ENCODE measurements around the gene SLC19A1. TPM values are rescaled to one million over a fixed set of nuclear protein-coding genes. Genes with fewer than 3 reads are reported as not detected.

SLC19A1 gene
- total RNA-seq, 1 experiment from 2014 or later, result 17.9 TPM

DNA sequence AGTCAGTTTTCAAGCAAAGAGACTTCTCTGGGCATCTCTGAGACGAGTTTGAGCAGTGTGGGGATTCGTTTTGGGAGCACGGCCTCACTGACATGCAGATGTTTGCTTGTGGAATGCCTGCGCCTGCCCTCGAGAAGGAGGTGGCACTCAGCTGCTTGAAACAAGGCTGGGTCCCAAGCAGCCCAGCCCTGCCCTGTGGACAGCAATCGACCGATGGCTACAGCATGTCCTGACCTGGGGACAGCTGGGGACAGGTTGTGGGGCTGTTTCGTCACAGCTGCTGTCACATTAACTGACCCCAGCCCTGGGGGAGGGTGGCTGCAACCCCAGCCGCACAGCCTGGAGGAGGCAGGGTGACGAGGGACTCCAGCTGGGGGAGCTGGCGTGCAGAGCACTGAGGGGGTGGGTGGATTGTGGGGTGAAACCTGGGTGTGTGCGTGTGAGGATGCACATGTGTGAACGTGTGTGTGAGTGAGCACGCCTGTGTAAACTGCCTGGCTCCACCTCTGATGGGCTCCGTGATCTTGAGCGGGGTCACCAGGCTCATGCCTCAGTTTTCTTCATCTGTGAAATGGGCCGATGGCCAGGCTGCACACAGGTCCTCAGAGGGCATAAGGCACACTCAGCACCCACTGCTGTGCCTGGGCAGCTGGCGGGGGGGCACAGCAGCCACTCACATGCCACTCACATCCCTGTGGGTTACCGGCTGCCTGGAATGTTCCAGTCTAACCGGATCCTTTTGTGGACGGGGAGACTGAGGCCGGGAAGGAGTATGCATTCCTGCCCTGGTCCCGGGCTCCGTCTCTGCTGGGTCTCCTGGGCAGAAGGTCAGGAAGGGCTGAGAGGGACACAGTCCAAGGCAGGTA lies 87.9 kb downstream of the SLC19A1 start:
- no peak for DNase-seq
- no peaks in the 10 kb centered on the region for H3K27me3 ChIP-seq (ENCODE audit: control insufficient read depth, insufficient read depth, low read length)
- H3K36me3 ChIP-seq (replicated peaks; ENCODE audit: control insufficient read depth, insufficient read depth, low read length), result no peaks in the 10 kb centered on the region
- H3K4me3 ChIP-seq (ENCODE audit: insufficient read depth, low read depth, low read length), result no peak overlapping the region

DNA sequence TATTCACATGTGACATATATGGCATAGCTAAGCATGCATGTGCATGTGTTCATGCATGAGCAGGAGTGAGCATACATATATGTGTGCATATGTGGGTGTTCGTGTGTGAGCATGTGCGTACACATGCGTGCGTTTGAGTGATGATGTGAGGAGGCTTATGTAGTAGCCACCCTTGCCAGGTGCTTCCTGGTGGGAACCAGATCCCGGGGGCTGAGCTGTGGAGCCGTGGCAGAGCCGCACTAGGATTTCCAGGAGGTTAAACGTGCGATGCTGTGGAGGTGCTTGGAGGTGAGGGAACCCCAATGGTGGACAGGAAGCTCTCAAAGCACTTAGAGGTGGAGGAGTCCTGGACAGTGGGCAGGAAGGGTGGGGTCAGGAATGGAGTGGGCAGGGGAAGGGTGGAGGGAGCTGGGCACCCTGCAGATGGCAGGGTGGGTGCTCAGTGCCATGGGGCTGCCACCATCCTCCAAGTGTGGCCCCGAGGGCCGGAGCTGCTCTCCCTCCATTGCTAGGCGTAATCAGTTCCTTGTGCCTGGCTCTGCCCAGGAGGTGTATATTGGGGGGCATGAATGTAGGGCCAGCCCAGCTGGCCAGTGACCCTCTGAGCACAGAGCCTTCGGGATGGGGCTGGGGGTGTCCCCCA lies 88.8 kb downstream of the SLC19A1 start:
- Histone ChIP-seq H3K27me3 (ENCODE audit: control insufficient read depth, insufficient read depth, low read length) (no peaks in the 10 kb centered on the region), H3K4me3 (ENCODE audit: insufficient read depth, low read depth, low read length) (no peak overlapping the region), H3K36me3 (replicated peaks; ENCODE audit: control insufficient read depth, insufficient read depth, low read length) (no peaks in the 10 kb centered on the region)
- DNase-seq, result no peak

DNA sequence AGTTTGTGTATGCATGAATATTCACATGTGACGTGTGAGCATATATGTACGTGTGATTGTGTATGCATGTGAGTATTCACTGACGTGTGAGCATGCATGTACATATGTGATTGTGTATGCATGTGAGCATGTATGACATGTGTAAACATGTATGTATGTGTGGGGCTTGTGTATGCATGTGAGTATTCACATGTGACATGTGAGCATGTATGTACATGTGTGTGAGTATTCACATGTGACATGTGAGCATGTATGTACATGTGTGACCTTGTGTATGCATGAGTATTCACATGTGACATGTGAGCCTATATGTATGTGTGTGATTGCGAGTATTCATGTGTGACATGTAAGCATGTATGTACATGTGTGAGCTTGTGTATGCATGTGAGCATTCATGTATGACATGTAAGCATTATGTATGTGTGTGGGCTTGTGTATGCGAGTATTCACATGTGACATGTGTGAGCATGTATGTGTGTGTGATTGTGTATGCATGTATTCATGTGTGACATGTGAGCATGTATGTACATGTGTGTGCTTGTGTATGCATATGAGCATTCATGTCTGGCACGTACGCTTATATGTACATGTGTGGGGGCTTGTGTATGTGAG lies 89.4 kb downstream of the SLC19A1 start:
- no peak overlapping the region for H3K4me3 ChIP-seq (ENCODE audit: insufficient read depth, low read depth, low read length)
- H3K27me3 ChIP-seq (ENCODE audit: control insufficient read depth, insufficient read depth, low read length), result no peaks in the 10 kb centered on the region
- no peak for DNase-seq
- H3K36me3 ChIP-seq (replicated peaks; ENCODE audit: control insufficient read depth, insufficient read depth, low read length), result peaks cover 2% of the 10 kb centered on the region; the same call in 1 of the 2 replicates

DNA sequence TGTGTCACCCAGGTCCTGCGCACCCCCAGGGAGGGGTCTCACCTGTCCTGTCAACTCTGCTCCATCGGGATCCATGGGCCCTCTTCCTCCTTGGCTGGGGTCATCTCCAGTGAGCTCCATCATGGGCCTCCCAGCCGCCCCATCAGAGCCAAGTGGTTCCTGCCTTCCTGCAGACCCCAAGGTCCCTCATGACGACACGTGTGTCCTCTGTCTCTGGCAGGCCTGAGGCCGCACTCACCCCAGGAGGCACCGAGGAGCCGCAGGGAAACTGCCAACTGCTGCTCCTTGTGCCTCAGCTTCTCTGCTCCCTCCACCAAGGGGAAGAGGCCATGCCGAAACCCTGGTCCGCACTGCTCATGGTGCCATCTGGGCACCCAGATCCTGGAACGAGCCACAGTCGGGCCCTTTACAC lies 90.5 kb downstream of the SLC19A1 start:
- Histone ChIP-seq H3K4me3 (ENCODE audit: insufficient read depth, low read depth, low read length) (no peak overlapping the region), H3K36me3 (replicated peaks; ENCODE audit: control insufficient read depth, insufficient read depth, low read length) (peaks cover 2% of the 10 kb centered on the region; the same call in 1 of the 2 replicates), H3K27me3 (ENCODE audit: control insufficient read depth, insufficient read depth, low read length) (no peaks in the 10 kb centered on the region)
- DNase-seq, result no peak

DNA sequence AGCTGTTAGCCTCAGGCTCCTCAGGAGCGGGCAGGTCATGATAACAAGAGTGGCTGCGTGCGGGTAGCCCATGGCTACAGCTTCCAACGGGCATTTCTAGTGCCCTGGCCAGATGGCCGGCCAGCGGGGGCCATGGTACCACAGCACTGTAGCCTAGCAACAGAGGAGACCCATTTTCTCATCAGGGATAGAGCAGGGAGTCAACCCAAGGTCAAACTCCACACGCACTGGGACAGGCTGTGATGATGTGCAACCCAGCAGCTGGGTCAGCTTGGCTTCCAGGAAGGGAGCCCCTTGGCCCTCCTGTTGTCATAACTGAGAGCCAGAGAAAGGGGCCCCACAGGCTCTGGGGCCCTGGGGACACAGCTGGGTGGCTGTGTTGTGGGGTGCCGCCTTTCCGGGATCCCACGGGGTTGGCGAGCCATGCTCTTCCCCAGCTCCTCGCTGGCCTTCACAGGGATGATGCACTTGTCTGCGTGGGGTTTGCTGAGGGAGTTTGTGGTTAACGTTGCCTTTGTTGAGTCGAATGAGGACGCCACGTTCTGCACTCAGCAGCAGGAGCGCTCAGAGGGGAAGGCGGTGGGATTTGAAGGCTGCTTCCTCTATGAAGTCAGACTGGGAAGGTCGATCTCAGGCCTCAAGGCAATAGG lies 91.0 kb downstream of the SLC19A1 start:
- Histone ChIP-seq H3K36me3 (replicated peaks; ENCODE audit: control insufficient read depth, insufficient read depth, low read length) (peaks cover 2% of the 10 kb centered on the region; the same call in 1 of the 2 replicates), H3K4me3 (ENCODE audit: insufficient read depth, low read depth, low read length) (no peak overlapping the region), H3K27me3 (ENCODE audit: control insufficient read depth, insufficient read depth, low read length) (no peaks in the 10 kb centered on the region)
- no peak for DNase-seq

DNA sequence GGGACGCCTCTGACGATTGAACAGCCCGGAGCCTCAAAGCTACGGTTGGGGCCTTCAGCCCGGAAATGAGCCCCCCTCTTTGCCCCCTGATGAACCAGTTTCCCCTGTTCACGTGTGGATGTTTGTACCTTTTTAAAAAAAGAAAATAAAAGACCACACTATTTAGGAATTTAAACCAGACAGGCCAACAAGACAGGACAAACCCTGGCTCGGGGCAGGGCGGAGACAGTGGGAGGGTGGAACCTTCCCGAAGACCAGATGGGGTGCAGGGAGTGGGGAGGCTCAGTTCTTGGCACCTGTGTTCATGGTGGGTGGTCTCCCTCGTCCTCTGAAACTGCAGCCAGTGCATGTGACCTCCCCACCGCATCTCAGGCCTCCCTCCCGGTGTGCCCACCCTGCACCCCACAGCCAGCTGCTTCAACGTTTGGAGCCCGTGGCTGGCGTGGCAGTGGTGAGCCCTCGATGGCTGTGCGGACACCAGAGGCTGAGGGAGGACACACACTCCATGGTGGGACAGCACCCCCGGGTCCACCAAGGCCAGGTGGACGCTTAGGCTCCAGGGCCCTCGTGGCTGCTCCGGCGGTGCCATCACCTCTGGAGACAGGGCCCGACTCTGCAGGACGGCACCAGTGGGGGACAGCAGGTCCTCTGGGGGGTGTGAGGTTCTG lies 91.7 kb downstream of the SLC19A1 start:
- Histone ChIP-seq H3K36me3 (replicated peaks; ENCODE audit: control insufficient read depth, insufficient read depth, low read length) (peaks cover 2% of the 10 kb centered on the region; the same call in 1 of the 2 replicates), H3K27me3 (ENCODE audit: control insufficient read depth, insufficient read depth, low read length) (no peaks in the 10 kb centered on the region), H3K4me3 (ENCODE audit: insufficient read depth, low read depth, low read length) (no peak overlapping the region)
- no peak for DNase-seq

DNA sequence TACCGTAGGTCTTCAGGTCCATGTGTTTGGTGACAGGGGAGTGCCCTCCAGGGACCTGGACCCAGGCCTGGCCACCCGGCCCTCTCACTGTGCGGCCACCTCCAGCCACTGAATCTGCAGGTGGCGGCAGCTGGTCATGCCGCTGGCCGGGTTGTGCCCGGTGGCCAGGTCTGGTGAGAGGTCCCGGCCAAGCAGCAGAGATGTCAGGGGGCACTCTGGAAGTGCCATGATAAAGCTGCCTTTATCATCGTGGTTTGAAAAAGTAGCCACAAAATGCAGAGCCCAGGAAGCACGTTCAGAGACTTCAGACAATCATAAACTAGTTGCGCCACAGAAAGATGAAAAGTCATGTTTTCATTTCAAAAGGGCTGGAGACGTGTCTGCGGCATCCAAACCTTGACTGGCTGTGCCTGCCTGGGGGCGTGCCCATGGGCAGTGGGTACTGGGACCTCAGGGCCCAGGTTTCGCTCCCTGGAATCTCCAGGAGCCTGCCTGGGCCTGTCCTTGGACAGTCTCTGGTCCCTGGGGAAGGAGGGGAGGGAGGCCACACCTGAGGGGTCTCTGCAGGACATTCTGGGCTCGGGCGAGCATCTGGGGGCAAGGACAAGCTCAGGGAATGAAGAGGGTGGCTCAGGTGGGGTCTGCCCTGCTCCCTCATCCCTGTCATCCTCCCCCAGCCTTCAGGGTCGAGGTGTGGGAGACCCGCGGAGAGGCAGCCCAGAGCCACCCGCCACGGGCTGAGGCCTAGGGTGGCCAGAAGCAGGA lies 92.4 kb downstream of the SLC19A1 start:
- Histone ChIP-seq H3K36me3 (replicated peaks; ENCODE audit: control insufficient read depth, insufficient read depth, low read length) (peaks cover 2% of the 10 kb centered on the region; the same call in 1 of the 2 replicates), H3K27me3 (ENCODE audit: control insufficient read depth, insufficient read depth, low read length) (no peaks in the 10 kb centered on the region), H3K4me3 (ENCODE audit: insufficient read depth, low read depth, low read length) (no peak overlapping the region)
- DNase-seq, result no peak

DNA sequence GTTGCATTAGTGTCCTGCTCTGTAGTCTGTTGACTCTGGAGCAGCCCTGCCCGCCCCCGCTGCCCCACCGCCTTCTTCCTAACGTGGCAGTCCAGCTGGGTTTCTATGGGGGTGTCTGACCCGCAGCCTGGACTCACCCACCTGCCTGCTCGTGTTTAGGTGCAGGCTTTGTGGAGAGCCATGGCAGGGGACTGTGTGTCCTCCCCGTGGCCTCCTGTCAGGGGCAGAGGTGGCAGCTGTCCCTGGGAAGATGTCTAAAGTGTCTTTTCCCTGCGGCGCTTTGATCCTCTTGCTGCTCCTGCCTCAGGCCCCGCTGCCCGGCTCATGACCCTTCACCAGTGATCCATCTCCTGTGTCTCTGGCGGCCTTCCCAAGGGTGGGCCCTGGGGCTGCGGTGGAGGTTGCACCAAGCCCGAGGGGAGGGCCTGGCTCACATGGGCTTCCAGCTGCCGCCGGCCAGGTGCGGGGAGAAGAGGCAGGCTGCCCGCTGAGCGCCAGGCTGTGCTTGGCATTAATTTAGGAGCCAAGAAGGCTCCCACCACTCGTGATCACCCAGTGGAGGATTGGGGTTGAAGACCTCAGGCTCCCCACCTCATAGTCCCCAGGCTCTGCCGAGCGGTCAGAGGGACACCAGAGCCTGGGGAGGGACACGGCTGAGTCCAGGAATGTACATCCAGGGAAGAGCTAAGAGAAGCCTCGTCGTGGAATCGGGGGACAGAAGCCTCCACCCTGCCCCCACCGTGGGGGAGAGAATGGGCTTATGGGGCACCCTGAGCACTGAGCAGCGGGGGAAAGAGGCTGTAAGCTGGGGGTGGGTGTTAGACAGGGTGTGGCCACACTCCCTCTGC lies 93.2 kb downstream of the SLC19A1 start:
- H3K36me3 ChIP-seq (replicated peaks; ENCODE audit: control insufficient read depth, insufficient read depth, low read length), result peaks cover 2% of the 10 kb centered on the region; the same call in 1 of the 2 replicates
- no peaks in the 10 kb centered on the region for H3K27me3 ChIP-seq (ENCODE audit: control insufficient read depth, insufficient read depth, low read length)
- no peak overlapping the region for H3K4me3 ChIP-seq (ENCODE audit: insufficient read depth, low read depth, low read length)
- no peak for DNase-seq

DNA sequence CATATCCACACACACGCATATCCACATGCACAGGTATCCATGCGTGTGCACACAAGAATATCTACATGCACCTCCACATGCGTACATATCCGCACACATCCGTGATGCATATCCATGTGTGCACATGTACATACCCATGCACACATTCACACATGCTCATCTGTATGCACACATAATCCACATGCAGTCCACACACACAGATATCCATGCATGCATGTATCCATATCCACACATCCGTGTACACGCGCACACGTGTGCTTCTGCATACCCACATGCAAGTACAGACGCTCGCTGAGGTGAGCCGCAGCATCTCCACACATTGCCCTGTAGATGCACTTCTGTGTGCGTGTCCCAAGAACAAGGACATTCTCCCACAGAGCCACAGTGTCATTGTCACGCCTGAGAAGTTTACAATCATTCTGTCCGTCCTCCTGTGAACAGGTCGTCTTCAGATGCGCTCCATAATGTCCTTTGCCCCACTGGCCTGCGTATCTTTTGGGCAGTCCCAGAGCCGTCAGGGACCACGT lies 93.9 kb downstream of the SLC19A1 start:
- peaks cover 2% of the 10 kb centered on the region; the same call in 1 of the 2 replicates for H3K36me3 ChIP-seq (replicated peaks; ENCODE audit: control insufficient read depth, insufficient read depth, low read length)
- H3K4me3 ChIP-seq (ENCODE audit: insufficient read depth, low read depth, low read length), result no peak overlapping the region
- H3K27me3 ChIP-seq (ENCODE audit: control insufficient read depth, insufficient read depth, low read length), result no peaks in the 10 kb centered on the region
- DNase-seq, result no peak

Other genes starting within 250 kb of the SLC19A1 start
- gene COL18A1, start 137.3 kb downstream of the SLC19A1 start, total RNA-seq (2014; rRNA removed; shearing (Covaris generic)), result 327 and 328 TPM in 2 replicates
- gene PCBP3, start 101.3 kb upstream of the SLC19A1 start, total RNA-seq (2014; rRNA removed; shearing (Covaris generic)), result 1.8 and 8.0 TPM in 2 replicates

Measured in H7 (cell line).